ENCODE measurements around the gene DPYSL5. TPM values are rescaled to one million over a fixed set of nuclear protein-coding genes. Genes with fewer than 3 reads are reported as not detected.

The DPYSL5 gene
- total and polyA plus RNA-seq, 10 of the 15 experiments (the other 5 are each of a cell fraction or from before 2014, with no cell fraction given), result not detected

DNA sequence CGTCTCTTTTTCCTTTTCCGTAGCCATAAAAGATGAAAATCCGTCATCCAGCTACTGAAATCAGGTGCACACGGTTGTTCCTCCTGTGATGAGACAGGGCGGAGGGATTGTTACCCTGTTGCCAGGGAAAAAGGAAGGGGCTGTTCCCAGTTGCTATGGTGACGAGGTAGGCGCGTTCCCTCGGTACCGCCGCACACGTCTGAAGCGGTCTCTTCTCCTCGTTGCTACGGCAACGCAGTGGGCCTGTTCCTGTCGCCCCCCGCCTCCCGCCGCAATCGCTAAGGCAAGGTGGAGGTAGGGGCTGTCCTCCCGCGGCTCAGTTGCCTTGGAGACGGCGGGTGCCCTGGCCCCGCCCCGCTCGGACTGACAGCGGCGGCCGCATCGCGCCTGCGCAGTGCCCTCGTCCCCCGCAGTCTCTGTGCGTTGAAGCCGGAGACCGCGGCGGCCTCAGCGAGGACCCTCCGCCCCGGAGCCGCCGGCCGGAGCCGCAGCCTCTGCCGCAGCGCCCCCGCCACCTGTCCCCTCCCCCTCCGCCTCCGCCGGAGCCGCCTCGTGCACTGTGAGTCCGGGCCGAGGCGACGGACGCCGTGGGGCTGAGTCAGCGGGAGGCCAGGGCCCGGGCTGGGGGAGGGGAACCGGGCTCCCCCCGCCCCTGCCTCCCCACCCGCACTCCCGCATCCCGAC lies 122.5 kb downstream of the DPYSL5 start, which contains the start of gene MAPRE3 (continued):
- TF ChIP-seq, protein P1, sequence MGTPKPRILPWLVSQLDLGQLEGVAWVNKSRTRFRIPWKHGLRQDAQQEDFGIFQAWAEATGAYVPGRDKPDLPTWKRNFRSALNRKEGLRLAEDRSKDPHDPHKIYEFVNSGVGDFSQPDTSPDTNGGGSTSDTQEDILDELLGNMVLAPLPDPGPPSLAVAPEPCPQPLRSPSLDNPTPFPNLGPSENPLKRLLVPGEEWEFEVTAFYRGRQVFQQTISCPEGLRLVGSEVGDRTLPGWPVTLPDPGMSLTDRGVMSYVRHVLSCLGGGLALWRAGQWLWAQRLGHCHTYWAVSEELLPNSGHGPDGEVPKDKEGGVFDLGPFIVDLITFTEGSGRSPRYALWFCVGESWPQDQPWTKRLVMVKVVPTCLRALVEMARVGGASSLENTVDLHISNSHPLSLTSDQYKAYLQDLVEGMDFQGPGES (IDR thresholded peaks at IDR 0.05), result no peak
- TF ChIP-seq, protein P2, sequence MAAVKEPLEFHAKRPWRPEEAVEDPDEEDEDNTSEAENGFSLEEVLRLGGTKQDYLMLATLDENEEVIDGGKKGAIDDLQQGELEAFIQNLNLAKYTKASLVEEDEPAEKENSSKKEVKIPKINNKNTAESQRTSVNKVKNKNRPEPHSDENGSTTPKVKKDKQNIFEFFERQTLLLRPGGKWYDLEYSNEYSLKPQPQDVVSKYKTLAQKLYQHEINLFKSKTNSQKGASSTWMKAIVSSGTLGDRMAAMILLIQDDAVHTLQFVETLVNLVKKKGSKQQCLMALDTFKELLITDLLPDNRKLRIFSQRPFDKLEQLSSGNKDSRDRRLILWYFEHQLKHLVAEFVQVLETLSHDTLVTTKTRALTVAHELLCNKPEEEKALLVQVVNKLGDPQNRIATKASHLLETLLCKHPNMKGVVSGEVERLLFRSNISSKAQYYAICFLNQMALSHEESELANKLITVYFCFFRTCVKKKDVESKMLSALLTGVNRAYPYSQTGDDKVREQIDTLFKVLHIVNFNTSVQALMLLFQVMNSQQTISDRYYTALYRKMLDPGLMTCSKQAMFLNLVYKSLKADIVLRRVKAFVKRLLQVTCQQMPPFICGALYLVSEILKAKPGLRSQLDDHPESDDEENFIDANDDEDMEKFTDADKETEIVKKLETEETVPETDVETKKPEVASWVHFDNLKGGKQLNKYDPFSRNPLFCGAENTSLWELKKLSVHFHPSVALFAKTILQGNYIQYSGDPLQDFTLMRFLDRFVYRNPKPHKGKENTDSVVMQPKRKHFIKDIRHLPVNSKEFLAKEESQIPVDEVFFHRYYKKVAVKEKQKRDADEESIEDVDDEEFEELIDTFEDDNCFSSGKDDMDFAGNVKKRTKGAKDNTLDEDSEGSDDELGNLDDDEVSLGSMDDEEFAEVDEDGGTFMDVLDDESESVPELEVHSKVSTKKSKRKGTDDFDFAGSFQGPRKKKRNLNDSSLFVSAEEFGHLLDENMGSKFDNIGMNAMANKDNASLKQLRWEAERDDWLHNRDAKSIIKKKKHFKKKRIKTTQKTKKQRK (IDR thresholded peaks at IDR 0.05; ENCODE audit: low read depth, low read length), result no peak
- TF ChIP-seq, protein P3, sequence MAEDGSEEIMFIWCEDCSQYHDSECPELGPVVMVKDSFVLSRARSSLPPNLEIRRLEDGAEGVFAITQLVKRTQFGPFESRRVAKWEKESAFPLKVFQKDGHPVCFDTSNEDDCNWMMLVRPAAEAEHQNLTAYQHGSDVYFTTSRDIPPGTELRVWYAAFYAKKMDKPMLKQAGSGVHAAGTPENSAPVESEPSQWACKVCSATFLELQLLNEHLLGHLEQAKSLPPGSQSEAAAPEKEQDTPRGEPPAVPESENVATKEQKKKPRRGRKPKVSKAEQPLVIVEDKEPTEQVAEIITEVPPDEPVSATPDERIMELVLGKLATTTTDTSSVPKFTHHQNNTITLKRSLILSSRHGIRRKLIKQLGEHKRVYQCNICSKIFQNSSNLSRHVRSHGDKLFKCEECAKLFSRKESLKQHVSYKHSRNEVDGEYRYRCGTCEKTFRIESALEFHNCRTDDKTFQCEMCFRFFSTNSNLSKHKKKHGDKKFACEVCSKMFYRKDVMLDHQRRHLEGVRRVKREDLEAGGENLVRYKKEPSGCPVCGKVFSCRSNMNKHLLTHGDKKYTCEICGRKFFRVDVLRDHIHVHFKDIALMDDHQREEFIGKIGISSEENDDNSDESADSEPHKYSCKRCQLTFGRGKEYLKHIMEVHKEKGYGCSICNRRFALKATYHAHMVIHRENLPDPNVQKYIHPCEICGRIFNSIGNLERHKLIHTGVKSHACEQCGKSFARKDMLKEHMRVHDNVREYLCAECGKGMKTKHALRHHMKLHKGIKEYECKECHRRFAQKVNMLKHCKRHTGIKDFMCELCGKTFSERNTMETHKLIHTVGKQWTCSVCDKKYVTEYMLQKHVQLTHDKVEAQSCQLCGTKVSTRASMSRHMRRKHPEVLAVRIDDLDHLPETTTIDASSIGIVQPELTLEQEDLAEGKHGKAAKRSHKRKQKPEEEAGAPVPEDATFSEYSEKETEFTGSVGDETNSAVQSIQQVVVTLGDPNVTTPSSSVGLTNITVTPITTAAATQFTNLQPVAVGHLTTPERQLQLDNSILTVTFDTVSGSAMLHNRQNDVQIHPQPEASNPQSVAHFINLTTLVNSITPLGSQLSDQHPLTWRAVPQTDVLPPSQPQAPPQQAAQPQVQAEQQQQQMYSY (CRISPR knock-in tag; IDR thresholded peaks at IDR 0.05), result no peak
- TF ChIP-seq ZNF622 (IDR thresholded peaks at IDR 0.05), result no peak
- TF ChIP-seq POLR2AphosphoS5 (IDR thresholded peaks at IDR 0.05; ENCODE audit: low read length), result no peak
- peak; percentile 15; the same call in 1 of the 2 replicates for TF ChIP-seq IKZF1 (conservative IDR thresholded peaks at IDR 0.05)
- TF ChIP-seq, protein P4, sequence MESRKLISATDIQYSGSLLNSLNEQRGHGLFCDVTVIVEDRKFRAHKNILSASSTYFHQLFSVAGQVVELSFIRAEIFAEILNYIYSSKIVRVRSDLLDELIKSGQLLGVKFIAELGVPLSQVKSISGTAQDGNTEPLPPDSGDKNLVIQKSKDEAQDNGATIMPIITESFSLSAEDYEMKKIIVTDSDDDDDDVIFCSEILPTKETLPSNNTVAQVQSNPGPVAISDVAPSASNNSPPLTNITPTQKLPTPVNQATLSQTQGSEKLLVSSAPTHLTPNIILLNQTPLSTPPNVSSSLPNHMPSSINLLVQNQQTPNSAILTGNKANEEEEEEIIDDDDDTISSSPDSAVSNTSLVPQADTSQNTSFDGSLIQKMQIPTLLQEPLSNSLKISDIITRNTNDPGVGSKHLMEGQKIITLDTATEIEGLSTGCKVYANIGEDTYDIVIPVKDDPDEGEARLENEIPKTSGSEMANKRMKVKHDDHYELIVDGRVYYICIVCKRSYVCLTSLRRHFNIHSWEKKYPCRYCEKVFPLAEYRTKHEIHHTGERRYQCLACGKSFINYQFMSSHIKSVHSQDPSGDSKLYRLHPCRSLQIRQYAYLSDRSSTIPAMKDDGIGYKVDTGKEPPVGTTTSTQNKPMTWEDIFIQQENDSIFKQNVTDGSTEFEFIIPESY (IDR thresholded peaks at IDR 0.05), result no peak
- 0 out of 2 replicates have a peak, but pooled peaks have one; percentile 42 for TF ChIP-seq NBN (IDR thresholded peaks at IDR 0.05)
- TF ChIP-seq POLR2AphosphoS2 (IDR thresholded peaks at IDR 0.05; ENCODE audit: low read depth, low read length), result no peak
- no peak for TF ChIP-seq KLF5 (IDR thresholded peaks at IDR 0.05; ENCODE audit: partially characterized antibody)
- TF ChIP-seq, protein P5, sequence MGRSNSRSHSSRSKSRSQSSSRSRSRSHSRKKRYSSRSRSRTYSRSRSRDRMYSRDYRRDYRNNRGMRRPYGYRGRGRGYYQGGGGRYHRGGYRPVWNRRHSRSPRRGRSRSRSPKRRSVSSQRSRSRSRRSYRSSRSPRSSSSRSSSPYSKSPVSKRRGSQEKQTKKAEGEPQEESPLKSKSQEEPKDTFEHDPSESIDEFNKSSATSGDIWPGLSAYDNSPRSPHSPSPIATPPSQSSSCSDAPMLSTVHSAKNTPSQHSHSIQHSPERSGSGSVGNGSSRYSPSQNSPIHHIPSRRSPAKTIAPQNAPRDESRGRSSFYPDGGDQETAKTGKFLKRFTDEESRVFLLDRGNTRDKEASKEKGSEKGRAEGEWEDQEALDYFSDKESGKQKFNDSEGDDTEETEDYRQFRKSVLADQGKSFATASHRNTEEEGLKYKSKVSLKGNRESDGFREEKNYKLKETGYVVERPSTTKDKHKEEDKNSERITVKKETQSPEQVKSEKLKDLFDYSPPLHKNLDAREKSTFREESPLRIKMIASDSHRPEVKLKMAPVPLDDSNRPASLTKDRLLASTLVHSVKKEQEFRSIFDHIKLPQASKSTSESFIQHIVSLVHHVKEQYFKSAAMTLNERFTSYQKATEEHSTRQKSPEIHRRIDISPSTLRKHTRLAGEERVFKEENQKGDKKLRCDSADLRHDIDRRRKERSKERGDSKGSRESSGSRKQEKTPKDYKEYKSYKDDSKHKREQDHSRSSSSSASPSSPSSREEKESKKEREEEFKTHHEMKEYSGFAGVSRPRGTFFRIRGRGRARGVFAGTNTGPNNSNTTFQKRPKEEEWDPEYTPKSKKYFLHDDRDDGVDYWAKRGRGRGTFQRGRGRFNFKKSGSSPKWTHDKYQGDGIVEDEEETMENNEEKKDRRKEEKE (IDR thresholded peaks at IDR 0.05), result no peak
- TF ChIP-seq HDGF (IDR thresholded peaks at IDR 0.05), result no peak
- no peak for TF ChIP-seq ZBED1 (IDR thresholded peaks at IDR 0.05; ENCODE audit: borderline replicate concordance)
- no peak for TF ChIP-seq TCF12 (IDR thresholded peaks at IDR 0.05; ENCODE audit: low read depth, low read length)
- TF ChIP-seq POU2F2 (IDR thresholded peaks at IDR 0.05; ENCODE audit: borderline replicate concordance, low read depth, low read length), result no peak
- TF ChIP-seq GABPA (IDR thresholded peaks at IDR 0.05; ENCODE audit: low read depth), result no peak

Data from GM12878 (cell line).